SK-N-SH treated with all-trans-retinoic acid at 6 μM for 48 hours (cell line): Measurements from ENCODE around the gene ESPL1.

ENCODE experiments used
- ARNTL ChIP-seq: fragments of 450-650 bp; formaldehyde crosslinking; IDR thresholded peaks from 2 replicates; pipeline ENCODE4 v1.5.0; 2020; ENCODE audit warnings: low read depth, mild to moderate bottlenecking, moderate library complexity, borderline replicate concordance
- BACH2 ChIP-seq: fragments of 250-450 bp; sonication (Bioruptor Pico); IDR thresholded peaks from 2 replicates; pipeline ENCODE4 v1.9.0; 2021; ENCODE audit warnings: mild to moderate bottlenecking, borderline replicate concordance
- PPARA ChIP-seq: fragments of 250-450 bp; sonication (Bioruptor Pico); IDR thresholded peaks from 2 replicates; pipeline ENCODE4 v1.5.0; 2020; ENCODE audit warnings: mild to moderate bottlenecking, borderline replicate concordance
- ZC3H10 ChIP-seq: fragments of 250-450 bp; sonication (Bioruptor Pico); IDR thresholded peaks from 2 replicates; pipeline ENCODE4 v1.5.1; 2021; ENCODE audit warnings: mild to moderate bottlenecking, moderate library complexity
- ZFP30 ChIP-seq: fragments of 450-650 bp; formaldehyde crosslinking; IDR thresholded peaks from 2 replicates; pipeline ENCODE4 v1.5.0; 2022; ENCODE audit warnings: mild to moderate bottlenecking, moderate library complexity
- TF ChIP-seq, protein P1 (sequence below): fragments of 250-450 bp; sonication (Bioruptor Pico); IDR thresholded peaks from 2 replicates; pipeline ENCODE4 v1.8.0; 2021; ENCODE audit warnings: low read depth, mild to moderate bottlenecking, moderate library complexity, borderline replicate concordance
- TF ChIP-seq, protein P2 (sequence below): fragments of 250-450 bp; sonication (Bioruptor Pico); IDR thresholded peaks from 2 replicates; pipeline ENCODE4 v1.5.1; 2020; ENCODE audit warnings: low read depth, mild to moderate bottlenecking, moderate library complexity

DNA sequence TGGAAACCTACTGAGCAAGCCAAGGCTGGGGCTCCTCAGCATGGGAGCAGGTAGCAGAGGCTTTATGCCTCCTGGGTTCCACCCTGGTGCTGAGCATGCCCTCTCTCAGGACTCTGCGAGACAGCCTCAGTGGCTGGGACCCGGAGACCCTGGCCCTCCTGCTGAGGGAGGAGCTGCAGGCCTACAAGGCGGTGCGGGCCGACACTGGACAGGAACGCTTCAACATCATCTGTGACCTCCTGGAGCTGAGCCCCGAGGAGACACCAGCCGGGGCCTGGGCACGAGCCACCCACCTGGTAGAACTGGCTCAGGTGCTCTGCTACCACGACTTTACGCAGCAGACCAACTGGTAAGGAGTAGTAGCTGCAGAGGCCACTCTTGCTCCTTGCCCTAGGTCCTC lies 8.4 kb downstream of the ESPL1 start:
- TF ChIP-seq ZFP30 (CRISPR knock-in tag), result no peak
- TF ChIP-seq ARNTL (CRISPR knock-in tag), result no peak
- TF ChIP-seq, protein P1, sequence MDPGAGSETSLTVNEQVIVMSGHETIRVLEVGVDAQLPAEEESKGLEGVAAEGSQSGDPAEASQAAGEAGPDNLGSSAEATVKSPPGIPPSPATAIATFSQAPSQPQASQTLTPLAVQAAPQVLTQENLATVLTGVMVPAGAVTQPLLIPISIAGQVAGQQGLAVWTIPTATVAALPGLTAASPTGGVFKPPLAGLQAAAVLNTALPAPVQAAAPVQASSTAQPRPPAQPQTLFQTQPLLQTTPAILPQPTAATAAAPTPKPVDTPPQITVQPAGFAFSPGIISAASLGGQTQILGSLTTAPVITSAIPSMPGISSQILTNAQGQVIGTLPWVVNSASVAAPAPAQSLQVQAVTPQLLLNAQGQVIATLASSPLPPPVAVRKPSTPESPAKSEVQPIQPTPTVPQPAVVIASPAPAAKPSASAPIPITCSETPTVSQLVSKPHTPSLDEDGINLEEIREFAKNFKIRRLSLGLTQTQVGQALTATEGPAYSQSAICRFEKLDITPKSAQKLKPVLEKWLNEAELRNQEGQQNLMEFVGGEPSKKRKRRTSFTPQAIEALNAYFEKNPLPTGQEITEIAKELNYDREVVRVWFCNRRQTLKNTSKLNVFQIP (CRISPR knock-in tag), result no peak
- no peak for TF ChIP-seq ZC3H10 (CRISPR knock-in tag)
- TF ChIP-seq BACH2 (CRISPR knock-in tag), result no peak
- no peak for TF ChIP-seq PPARA
- TF ChIP-seq, protein P2, sequence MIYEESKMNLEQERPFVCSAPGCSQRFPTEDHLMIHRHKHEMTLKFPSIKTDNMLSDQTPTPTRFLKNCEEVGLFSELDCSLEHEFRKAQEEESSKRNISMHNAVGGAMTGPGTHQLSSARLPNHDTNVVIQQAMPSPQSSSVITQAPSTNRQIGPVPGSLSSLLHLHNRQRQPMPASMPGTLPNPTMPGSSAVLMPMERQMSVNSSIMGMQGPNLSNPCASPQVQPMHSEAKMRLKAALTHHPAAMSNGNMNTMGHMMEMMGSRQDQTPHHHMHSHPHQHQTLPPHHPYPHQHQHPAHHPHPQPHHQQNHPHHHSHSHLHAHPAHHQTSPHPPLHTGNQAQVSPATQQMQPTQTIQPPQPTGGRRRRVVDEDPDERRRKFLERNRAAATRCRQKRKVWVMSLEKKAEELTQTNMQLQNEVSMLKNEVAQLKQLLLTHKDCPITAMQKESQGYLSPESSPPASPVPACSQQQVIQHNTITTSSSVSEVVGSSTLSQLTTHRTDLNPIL (CRISPR knock-in tag), result no peak
